Activated CD4-positive, alpha-beta T cell treated with anti-CD3 and anti-CD28 coated beads, Interleukin-2, amount 10 ng/mL, durations not matched to agents 7 days and 5 days (primary cell): ENCODE measurements around the gene PFKP. TPM values are rescaled to one million over a fixed set of nuclear protein-coding genes. Genes with fewer than 3 reads are reported as not detected.
A peak's percentile ranks its signal among the peaks of the same experiment; 100 is the strongest.
"Not testable (repeated sequence)": the region's sequence is repeated elsewhere in the genome, so short reads cannot be mapped to it uniquely, and the experiment has no call there.

Experiments used
- CTCF ChIA-PET: fragments of 350-600 bp; sonication (Branson Sonifier 250); formaldehyde crosslinking; loops from one replicate; lab custom pipeline; 2021; ENCODE audit warnings: antibody characterized with exemption; lab: Charles Lee
- POLR2A ChIA-PET: fragments of 350-600 bp; sonication (Branson Sonifier 250); formaldehyde crosslinking; loops from one replicate; lab custom pipeline; 2021; ENCODE audit warnings: antibody characterized with exemption; lab: Charles Lee
- DNase-seq: peaks from one replicate; pipeline ENCODE4 v3.0.0-alpha.2; 2020
- H3K27ac Mint-ChIP-seq: one replicate; pipeline ENCODE4 v1.8.0; 2021; ENCODE audit warnings: mild to moderate bottlenecking, moderate library complexity, mixed read lengths
- H3K27me3 Mint-ChIP-seq: one replicate; pipeline ENCODE4 v1.8.0; 2021; ENCODE audit warnings: mixed read lengths
- H3K36me3 Mint-ChIP-seq: one replicate; pipeline ENCODE4 v1.8.0; 2021; ENCODE audit warnings: low read depth, mixed read lengths
- H3K4me1 Mint-ChIP-seq: one replicate; pipeline ENCODE4 v1.8.0; 2021; ENCODE audit warnings: mixed read lengths
- H3K4me3 Mint-ChIP-seq: one replicate; pipeline ENCODE4 v1.8.0; 2021; ENCODE audit warnings: mild to moderate bottlenecking, moderate library complexity, mixed read lengths
- H3K9me3 Mint-ChIP-seq: one replicate; pipeline ENCODE4 v1.8.0; 2021; ENCODE audit warnings: mixed read lengths
- total RNA-seq, 2 experiments: library from RNA; stranded (reverse); gene quantifications; one replicate each; pipeline ENCODE4 v1.2.3, GENCODE V29; 2021

Gene PFKP
- total RNA-seq, 2 experiments from 2014 or later = 173 to 178 TPM

DNA sequence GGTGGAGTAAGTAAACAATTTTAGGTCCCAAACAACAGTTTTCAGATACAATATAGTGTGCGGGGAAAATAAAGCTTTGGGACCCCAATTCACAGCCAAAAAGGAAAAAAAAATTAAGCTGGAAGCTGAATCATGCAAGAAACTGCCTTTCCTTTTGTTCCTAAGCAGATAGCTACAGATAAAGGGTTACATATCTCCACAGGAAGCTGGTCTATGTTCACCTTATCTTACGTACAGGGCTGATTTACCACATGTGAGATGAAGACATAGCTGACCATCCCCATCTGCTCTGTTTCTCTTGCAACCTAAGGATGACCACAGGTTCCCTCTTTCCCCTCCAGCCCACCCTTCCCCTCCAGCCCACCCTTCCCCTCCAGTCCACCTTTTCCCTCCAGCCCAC lies 14.2 kb upstream of the PFKP start:
- no peak overlapping the region for H3K27ac Mint-ChIP-seq
- H3K4me3 Mint-ChIP-seq = no peak overlapping the region
- peaks cover 28% of the 10 kb centered on the region for H3K27me3 Mint-ChIP-seq
- H3K4me1 Mint-ChIP-seq = peaks cover 7% of the 10 kb centered on the region
- ChIA-PET POLR2A (no interaction called here), CTCF (interaction anchor here (0.6 to 1.8 kb wide), 2 partner anchors 9 to 71 kb away, joined by 3 to 4 read pairs; no protein-coding TSS in a partner anchor)
- no peaks in the 10 kb centered on the region for H3K36me3 Mint-ChIP-seq
- DNase-seq = no peak
- no peaks in the 10 kb centered on the region for H3K9me3 Mint-ChIP-seq

GRCh38 chr10:3054183-3054850 lies 13.0 kb upstream of the PFKP start:
- DNase-seq = no peak
- Mint-ChIP-seq H3K4me1 (peaks cover 9% of the 10 kb centered on the region), H3K27ac (no peak overlapping the region), H3K27me3 (peaks cover 33% of the 10 kb centered on the region), H3K4me3 (no peak overlapping the region), H3K9me3 (no peaks in the 10 kb centered on the region), H3K36me3 (no peaks in the 10 kb centered on the region)
- POLR2A ChIA-PET = no interaction called here
- CTCF ChIA-PET = interaction anchor here (1.3 to 1.6 kb wide), 2 partner anchors 10 to 126 kb away, joined by 4 read pairs; no protein-coding TSS in a partner anchor

GRCh38 chr10:3054851-3055199 lies 12.5 kb upstream of the PFKP start:
- Mint-ChIP-seq H3K9me3 (no peaks in the 10 kb centered on the region), H3K27ac (no peak overlapping the region), H3K4me3 (no peak overlapping the region), H3K27me3 (peaks cover 38% of the 10 kb centered on the region), H3K36me3 (no peaks in the 10 kb centered on the region), H3K4me1 (peaks cover 9% of the 10 kb centered on the region)
- POLR2A ChIA-PET = no interaction called here
- no peak for DNase-seq
- CTCF ChIA-PET = interaction anchor here (1.3 to 1.6 kb wide), 2 partner anchors 10 to 127 kb away, joined by 4 read pairs; no protein-coding TSS in a partner anchor

DNA sequence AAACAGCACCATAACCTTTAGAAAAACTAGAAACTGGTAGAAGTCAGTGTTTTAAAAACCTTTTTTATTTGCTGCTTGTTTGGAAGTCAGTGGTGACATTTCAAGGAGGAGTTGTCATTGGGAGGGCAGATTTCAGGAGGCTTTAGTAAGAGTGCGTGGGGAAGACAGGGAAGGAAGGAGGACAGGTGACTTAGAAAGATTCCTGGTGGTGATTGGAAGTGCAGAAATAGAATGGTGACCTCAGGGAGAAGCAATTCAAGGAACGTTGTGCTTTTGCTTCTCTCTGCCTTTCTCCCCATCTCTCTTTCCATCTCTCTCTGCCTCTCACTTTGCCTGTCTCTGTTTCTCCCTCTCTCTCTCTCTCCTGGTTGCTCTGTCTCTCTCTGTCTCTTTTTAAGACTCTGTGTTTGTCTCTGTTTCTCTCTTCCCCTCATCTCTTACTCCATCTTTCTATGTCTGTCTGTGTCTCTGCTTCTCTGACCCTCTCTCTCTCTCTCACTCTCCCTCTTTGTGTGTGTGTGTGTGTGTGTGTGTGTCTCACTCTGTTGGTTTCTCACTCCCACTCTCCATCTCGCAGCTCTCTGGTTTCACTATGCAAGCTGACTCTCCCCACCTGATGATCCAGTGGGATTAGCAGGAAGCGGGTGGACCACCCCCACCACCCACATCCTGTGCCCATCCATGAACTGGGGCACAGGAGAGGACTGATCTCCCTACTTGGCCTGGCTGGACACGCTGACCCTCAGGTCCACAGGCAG lies 10.9 kb upstream of the PFKP start:
- DNase-seq = no peak
- H3K27me3 Mint-ChIP-seq = peaks cover 34% of the 10 kb centered on the region
- H3K9me3 Mint-ChIP-seq = no peaks in the 10 kb centered on the region
- POLR2A ChIA-PET = no interaction called here
- H3K4me1 Mint-ChIP-seq = peaks cover 9% of the 10 kb centered on the region
- H3K4me3 Mint-ChIP-seq = no peak overlapping the region
- no peak overlapping the region for H3K27ac Mint-ChIP-seq
- H3K36me3 Mint-ChIP-seq = no peaks in the 10 kb centered on the region
- CTCF ChIA-PET = no interaction called here

GRCh38 chr10:3057946-3058345 lies 9.4 kb upstream of the PFKP start:
- Mint-ChIP-seq H3K4me3 (no peak overlapping the region), H3K27me3 (peaks cover 34% of the 10 kb centered on the region), H3K9me3 (no peaks in the 10 kb centered on the region), H3K36me3 (no peaks in the 10 kb centered on the region), H3K4me1 (peaks cover 9% of the 10 kb centered on the region), H3K27ac (no peak overlapping the region)
- DNase-seq = peak; percentile 22
- CTCF ChIA-PET = no interaction called here
- POLR2A ChIA-PET = interaction anchor here (0.6 kb wide), 1 partner anchor 10 kb away, joined by 3 read pairs; the partner anchor contains the start of gene PFKP

- POLR2A ChIA-PET = no interaction called here
- no peak for DNase-seq
- Mint-ChIP-seq H3K27ac (no peak overlapping the region), H3K9me3 (no peaks in the 10 kb centered on the region), H3K27me3 (peaks cover 24% of the 10 kb centered on the region), H3K4me3 (no peak overlapping the region), H3K4me1 (peaks cover 9% of the 10 kb centered on the region), H3K36me3 (no peaks in the 10 kb centered on the region)
- CTCF ChIA-PET = no interaction called here
These were observed 7.4 kb upstream of the PFKP start for GRCh38 chr10:3059974-3060373.

- Mint-ChIP-seq H3K4me3 (no peak overlapping the region), H3K27me3 (peaks cover 25% of the 10 kb centered on the region), H3K27ac (no peak overlapping the region), H3K36me3 (no peaks in the 10 kb centered on the region), H3K4me1 (peaks cover 9% of the 10 kb centered on the region), H3K9me3 (no peaks in the 10 kb centered on the region)
- ChIA-PET POLR2A (no interaction called here), CTCF (no interaction called here)
- DNase-seq = no peak
These were observed 6.9 kb upstream of the PFKP start for GRCh38 chr10:3060481-3060889.

DNA sequence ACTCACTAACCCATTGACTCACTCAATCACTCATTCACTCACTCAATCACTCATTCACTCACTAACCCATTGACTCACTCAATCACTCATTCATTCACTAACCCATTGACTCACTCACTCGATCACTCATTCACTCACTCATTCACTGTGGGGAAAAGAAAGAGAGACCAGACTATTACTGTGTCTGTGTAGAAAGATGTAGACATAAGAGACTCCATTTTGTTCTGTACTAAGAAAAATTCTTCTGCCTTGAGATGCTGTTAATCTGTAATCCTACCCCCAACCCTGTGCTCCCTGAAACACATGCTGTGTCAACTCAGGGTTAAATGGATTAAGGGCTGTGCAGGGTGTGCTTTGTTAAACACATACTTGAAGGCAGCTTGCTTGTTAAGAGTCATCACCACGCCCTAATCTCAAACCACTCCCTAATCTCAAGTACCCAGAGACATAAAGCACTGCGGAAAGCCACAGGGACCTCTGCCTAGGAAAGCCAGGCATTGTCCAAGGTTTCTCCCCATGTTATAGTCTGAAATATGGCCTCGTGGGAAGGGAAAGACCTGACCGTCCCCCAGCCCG lies 5.9 kb upstream of the PFKP start:
- H3K4me3 Mint-ChIP-seq, H3K27ac Mint-ChIP-seq, H3K4me1 Mint-ChIP-seq, POLR2A ChIA-PET, DNase-seq, H3K36me3 Mint-ChIP-seq, CTCF ChIA-PET, H3K9me3 Mint-ChIP-seq: not testable (repeated sequence)
- peaks cover 30% of the 10 kb centered on the region for H3K27me3 Mint-ChIP-seq

DNA sequence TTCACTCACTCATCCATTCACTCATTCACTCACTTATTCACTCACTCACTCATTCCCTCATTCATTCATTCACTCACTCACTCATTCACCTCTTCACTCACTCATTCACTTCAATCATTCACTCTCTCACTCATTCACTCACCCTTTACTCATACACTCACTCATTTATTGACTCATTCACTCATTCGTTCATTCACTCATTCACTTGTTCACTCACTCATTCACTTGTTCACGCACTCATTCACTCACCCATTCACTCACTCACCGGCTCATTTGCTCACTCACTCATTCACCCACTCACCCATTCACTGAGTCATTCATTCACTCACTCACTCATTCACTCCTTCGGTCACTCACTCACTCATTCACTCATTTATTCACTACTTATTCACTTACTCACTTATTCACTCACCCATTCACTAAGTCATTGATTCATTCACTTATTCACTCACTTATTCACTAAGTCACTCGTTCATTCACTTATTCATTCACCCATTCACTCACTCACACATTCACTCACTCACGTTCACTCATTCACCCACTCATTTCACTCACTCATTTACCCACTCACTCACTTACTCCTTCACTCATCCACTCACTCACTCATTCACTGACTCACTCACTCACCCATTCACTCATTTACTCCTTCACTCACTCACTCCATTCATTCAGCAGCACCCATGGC lies 4.7 kb upstream of the PFKP start:
- no peaks in the 10 kb centered on the region for H3K36me3 Mint-ChIP-seq
- peaks cover 22% of the 10 kb centered on the region for H3K27me3 Mint-ChIP-seq
- POLR2A ChIA-PET = no interaction called here
- H3K4me1 Mint-ChIP-seq = peaks cover 7% of the 10 kb centered on the region
- H3K4me3 Mint-ChIP-seq = no peak overlapping the region
- no peak for DNase-seq
- CTCF ChIA-PET = no interaction called here
- no peaks in the 10 kb centered on the region for H3K9me3 Mint-ChIP-seq
- H3K27ac Mint-ChIP-seq = no peak overlapping the region

DNA sequence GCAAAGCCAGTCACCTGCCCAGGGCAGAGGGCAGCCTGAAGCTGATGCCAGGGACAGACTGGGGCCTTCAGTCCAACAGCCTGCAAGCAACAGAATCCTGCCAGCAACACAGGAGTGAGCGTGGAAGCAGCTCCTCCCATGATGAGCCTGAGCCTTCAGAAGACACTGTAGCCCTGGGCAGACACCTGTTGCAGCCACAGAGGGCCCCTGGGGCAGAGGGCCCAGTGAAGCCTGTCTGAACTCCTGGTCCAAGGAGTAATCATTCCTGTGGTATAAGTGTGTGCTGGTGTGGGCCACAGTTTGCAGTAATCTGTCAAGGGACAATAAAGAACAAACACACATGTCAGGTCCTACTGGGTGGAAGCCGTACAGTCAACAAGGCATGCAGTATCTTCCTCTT lies 2.9 kb upstream of the PFKP start:
- ChIA-PET CTCF (interaction anchor here (0.6 to 1.4 kb wide), 2 partner anchors 10 to 135 kb away, joined by 3 to 4 read pairs; no protein-coding TSS in a partner anchor), POLR2A (no interaction called here)
- peaks cover 17% of the 10 kb centered on the region for H3K27me3 Mint-ChIP-seq
- no peak for DNase-seq
- no peak overlapping the region for H3K4me3 Mint-ChIP-seq
- no peaks in the 10 kb centered on the region for H3K9me3 Mint-ChIP-seq
- no peak overlapping the region for H3K27ac Mint-ChIP-seq
- H3K36me3 Mint-ChIP-seq = peaks cover 4% of the 10 kb centered on the region
- peaks cover 4% of the 10 kb centered on the region for H3K4me1 Mint-ChIP-seq

DNA sequence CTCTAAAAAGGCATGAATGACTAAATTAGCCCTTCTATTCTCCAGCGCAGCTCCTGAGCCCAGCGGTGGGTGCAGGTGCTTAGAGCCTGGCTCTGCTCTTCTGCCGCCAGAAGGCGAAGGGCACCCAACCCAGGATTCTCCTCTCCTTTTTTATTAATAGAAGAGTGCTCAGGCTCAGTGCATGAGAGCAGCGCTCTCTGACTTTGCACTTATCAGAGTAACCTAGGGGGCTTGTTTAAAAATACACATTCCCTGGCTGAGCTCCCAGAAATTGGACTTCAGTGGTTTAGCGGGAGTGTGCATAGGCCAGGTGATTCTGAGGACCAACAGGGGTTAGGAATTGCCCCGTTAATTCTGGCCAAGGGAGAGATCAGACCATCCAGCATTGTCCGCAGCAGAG lies 1.7 kb upstream of the PFKP start:
- Mint-ChIP-seq H3K27ac (peak overlapping the region; percentile 54), H3K9me3 (no peaks in the 10 kb centered on the region), H3K27me3 (peaks cover 12% of the 10 kb centered on the region), H3K4me3 (peak overlapping the region; percentile 64), H3K36me3 (peaks cover 15% of the 10 kb centered on the region), H3K4me1 (peaks cover 16% of the 10 kb centered on the region)
- CTCF ChIA-PET = no interaction called here
- POLR2A ChIA-PET = no interaction called here
- DNase-seq = no peak

DNA sequence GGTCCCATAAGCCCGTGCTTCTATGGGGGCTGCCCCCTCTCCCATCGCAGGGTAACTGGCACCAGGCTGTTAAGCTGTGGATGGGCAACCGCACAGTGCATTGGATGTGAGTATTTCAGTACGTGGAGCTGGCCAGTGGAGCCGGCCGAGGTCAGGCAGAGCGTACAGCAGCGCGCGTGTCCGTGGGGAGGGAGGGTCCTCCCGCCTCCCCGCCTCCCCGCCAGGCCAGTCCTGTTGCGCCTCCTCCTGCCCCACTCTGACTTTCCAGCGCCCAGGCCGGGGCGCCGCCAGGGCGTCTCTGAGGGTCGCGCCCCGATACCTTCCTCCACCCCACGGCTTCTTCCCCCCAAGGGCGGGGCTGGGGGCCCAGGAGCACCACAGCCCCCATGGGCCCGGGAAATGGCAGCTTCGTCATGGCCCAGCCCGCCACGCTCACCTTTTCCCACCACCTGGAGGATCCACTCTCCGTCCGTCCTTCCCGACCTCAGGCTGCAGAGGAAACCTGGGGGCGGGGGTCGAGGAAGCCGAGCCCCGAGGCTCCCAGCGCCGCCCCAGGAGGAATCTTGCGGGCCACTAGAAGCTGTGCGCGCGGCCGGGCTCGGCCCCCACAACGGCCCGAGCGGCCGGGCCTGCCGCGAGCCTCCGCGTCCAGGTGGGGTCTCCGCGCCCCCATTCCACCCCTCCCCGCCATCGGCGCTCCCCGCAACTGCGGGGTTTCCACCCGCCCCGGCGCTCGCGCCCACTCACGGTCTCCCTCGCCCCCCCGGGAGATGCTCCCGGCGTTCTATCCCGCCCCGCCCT lies 831 bp upstream of the PFKP start:
- CTCF ChIA-PET = no interaction called here
- POLR2A ChIA-PET = no interaction called here

More for the DNA sequence above, 831 bp upstream of the PFKP start:
- H3K4me3 Mint-ChIP-seq = peak overlapping the region; percentile 70
- no peak for DNase-seq
- H3K9me3 Mint-ChIP-seq = no peaks in the 10 kb centered on the region
- no peak overlapping the region for H3K27ac Mint-ChIP-seq
- peaks cover 21% of the 10 kb centered on the region for H3K4me1 Mint-ChIP-seq
- peaks cover 21% of the 10 kb centered on the region for H3K36me3 Mint-ChIP-seq
- H3K27me3 Mint-ChIP-seq = peaks cover 12% of the 10 kb centered on the region
